ENCODE measurements around the gene SLC35D1. TPM values are rescaled to one million over a fixed set of nuclear protein-coding genes. Genes with fewer than 3 reads are reported as not detected.

SLC35D1 gene
- total and polyA plus RNA-seq, 2 experiments from 2014 or later, result 9.1 to 14.9 TPM

- no peaks in the 10 kb centered on the region for H3K27me3 ChIP-seq (replicated peaks; ENCODE audit: insufficient read depth)
- no peaks in the 10 kb centered on the region for H3K9me3 ChIP-seq (ENCODE audit: low read depth)
- WGBS, 2 experiments (ENCODE audit: low coverage in 1 of 2, low lambda C conversion rate in 2 of 2, missing lambda C conversion rate in 2 of 2), result 95 to 96% methylated on average over 5 of the region's 5 CpGs
- DNase-seq, result no peak
- H3K4me3 ChIP-seq, result no peak overlapping the region
- no peaks in the 10 kb centered on the region for H4K20me1 ChIP-seq (ENCODE audit: insufficient read depth)
- no peaks in the 10 kb centered on the region for H3K4me1 ChIP-seq (ENCODE audit: insufficient read depth)
- peaks cover 13% of the 10 kb centered on the region; the same call in 1 of the 2 replicates for H3K36me3 ChIP-seq (ENCODE audit: low read depth)
- H3F3A ChIP-seq (ENCODE audit: insufficient read depth), result no peaks in the 10 kb centered on the region
- H3K9me2 ChIP-seq (ENCODE audit: insufficient read depth), result no peaks in the 10 kb centered on the region
- no peak overlapping the region for H2AFZ ChIP-seq
- no peak for TF ChIP-seq EZH2 (IDR thresholded peaks at IDR 0.05; ENCODE audit: insufficient read depth, poor library complexity, severe bottlenecking)
- no peak for TF ChIP-seq EZH2phosphoT487 (IDR thresholded peaks at IDR 0.05; ENCODE audit: insufficient read depth, low read depth)
- in situ Hi-C loops (cut with MboI), result no loop called here
- no peak overlapping the region for H3K4me2 ChIP-seq (ENCODE audit: unreplicated experiment)
- no peaks in the 10 kb centered on the region for H3K79me2 ChIP-seq (ENCODE audit: insufficient read depth)
- no peak overlapping the region for H3K27ac ChIP-seq
- H3K9ac ChIP-seq, result no peak overlapping the region
Observed at GRCh38 chr1:67001682-67002425, 52.1 kb downstream of the SLC35D1 start.

- Histone ChIP-seq H3K9me3 (ENCODE audit: low read depth) (no peaks in the 10 kb centered on the region), H3K9me2 (ENCODE audit: insufficient read depth) (no peaks in the 10 kb centered on the region), H3K27ac (no peak overlapping the region), H3K4me3 (no peak overlapping the region), H3K4me2 (ENCODE audit: unreplicated experiment) (no peak overlapping the region), H3K9ac (no peak overlapping the region), H3K4me1 (ENCODE audit: insufficient read depth) (no peaks in the 10 kb centered on the region), H3F3A (ENCODE audit: insufficient read depth) (no peaks in the 10 kb centered on the region), H2AFZ (no peak overlapping the region), H3K79me2 (ENCODE audit: insufficient read depth) (no peaks in the 10 kb centered on the region), H3K36me3 (ENCODE audit: low read depth) (peaks cover 8% of the 10 kb centered on the region; the same call in 1 of the 2 replicates), H4K20me1 (ENCODE audit: insufficient read depth) (no peaks in the 10 kb centered on the region), H3K27me3 (replicated peaks; ENCODE audit: insufficient read depth) (no peaks in the 10 kb centered on the region)
- 91 to 92% methylated on average over 7 of the region's 7 CpGs for whole genome bisulfite sequencing, 2 experiments (ENCODE audit: low coverage in 1 of 2, low lambda C conversion rate in 2 of 2, missing lambda C conversion rate in 2 of 2)
- TF ChIP-seq EZH2phosphoT487 (IDR thresholded peaks at IDR 0.05; ENCODE audit: insufficient read depth, low read depth) (no peak), EZH2 (IDR thresholded peaks at IDR 0.05; ENCODE audit: insufficient read depth, poor library complexity, severe bottlenecking) (no peak)
- in situ Hi-C loops (cut with MboI), result loop anchor here (5.0 kb wide), 1 partner anchor 147 kb away; no protein-coding TSS in a partner anchor
- DNase-seq, result no peak
Observed at GRCh38 chr1:66999640-67000400, 54.1 kb downstream of the SLC35D1 start.

GRCh38 chr1:66998972-66999371, 55.0 kb downstream of the SLC35D1 start:
- TF ChIP-seq EZH2 (IDR thresholded peaks at IDR 0.05; ENCODE audit: insufficient read depth, poor library complexity, severe bottlenecking), result no peak
- TF ChIP-seq EZH2phosphoT487 (IDR thresholded peaks at IDR 0.05; ENCODE audit: insufficient read depth, low read depth), result no peak
- peaks cover 1% of the 10 kb centered on the region; the same call in 1 of the 2 replicates for H3K36me3 ChIP-seq (ENCODE audit: low read depth)
- no peak overlapping the region for H3K4me3 ChIP-seq
- H3K79me2 ChIP-seq (ENCODE audit: insufficient read depth), result no peaks in the 10 kb centered on the region
- no peak overlapping the region for H3K4me2 ChIP-seq (ENCODE audit: unreplicated experiment)
- DNase-seq, result no peak
- H4K20me1 ChIP-seq (ENCODE audit: insufficient read depth), result no peaks in the 10 kb centered on the region
- H3K27ac ChIP-seq, result no peak overlapping the region
- no peaks in the 10 kb centered on the region for H3K4me1 ChIP-seq (ENCODE audit: insufficient read depth)
- no peaks in the 10 kb centered on the region for H3F3A ChIP-seq (ENCODE audit: insufficient read depth)
- H2AFZ ChIP-seq, result no peak overlapping the region
- in situ Hi-C loops (cut with MboI), result loop anchor here (5.0 kb wide), 1 partner anchor 148 kb away; no protein-coding TSS in a partner anchor
- no peak overlapping the region for H3K9ac ChIP-seq
- H3K9me2 ChIP-seq (ENCODE audit: insufficient read depth), result no peaks in the 10 kb centered on the region
- no peaks in the 10 kb centered on the region for H3K9me3 ChIP-seq (ENCODE audit: low read depth)
- H3K27me3 ChIP-seq (replicated peaks; ENCODE audit: insufficient read depth), result no peaks in the 10 kb centered on the region

GRCh38 chr1:66996018-66996682, 57.8 kb downstream of the SLC35D1 start:
- Histone ChIP-seq H3K9me2 (ENCODE audit: insufficient read depth) (no peaks in the 10 kb centered on the region), H3K9ac (no peak overlapping the region), H2AFZ (no peak overlapping the region), H3K27me3 (replicated peaks; ENCODE audit: insufficient read depth) (no peaks in the 10 kb centered on the region), H3K27ac (no peak overlapping the region), H3F3A (ENCODE audit: insufficient read depth) (peaks cover 14% of the 10 kb centered on the region; the same call in 1 of the 2 replicates), H3K36me3 (ENCODE audit: low read depth) (no peaks in the 10 kb centered on the region), H4K20me1 (ENCODE audit: insufficient read depth) (no peaks in the 10 kb centered on the region), H3K9me3 (ENCODE audit: low read depth) (no peaks in the 10 kb centered on the region), H3K4me3 (no peak overlapping the region), H3K4me1 (ENCODE audit: insufficient read depth) (no peaks in the 10 kb centered on the region), H3K79me2 (ENCODE audit: insufficient read depth) (no peaks in the 10 kb centered on the region), H3K4me2 (ENCODE audit: unreplicated experiment) (no peak overlapping the region)
- WGBS, 2 experiments (ENCODE audit: low coverage in 1 of 2, low lambda C conversion rate in 2 of 2, missing lambda C conversion rate in 2 of 2), result 57 to 61% methylated on average over 7 of the region's 7 CpGs
- peak; percentile 85 for DNase-seq
- in situ Hi-C loops (cut with MboI), result loop anchor here (5.0 kb wide), 1 partner anchor 151 kb away; no protein-coding TSS in a partner anchor
- TF ChIP-seq EZH2phosphoT487 (IDR thresholded peaks at IDR 0.05; ENCODE audit: insufficient read depth, low read depth) (no peak), EZH2 (IDR thresholded peaks at IDR 0.05; ENCODE audit: insufficient read depth, poor library complexity, severe bottlenecking) (no peak)
